CD4-positive, alpha-beta T cell (primary cell): Measurements from ENCODE around the gene ADAD2. TPM values are rescaled to one million over a fixed set of nuclear protein-coding genes. Genes with fewer than 3 reads are reported as not detected.

Experiments used
- ATAC-seq: fragments of 200-7000 bp; cut with Tn5 transposase; one replicate; pipeline ENCODE4 v1.10.0; 2022; ENCODE audit warnings: mild to moderate bottlenecking; ENCODE audit not compliant: poor library complexity
- CTCF ChIA-PET: fragments of 350-600 bp; sonication (Branson Sonifier 250); formaldehyde crosslinking; loops from one replicate; lab custom pipeline; 2021; ENCODE audit warnings: antibody characterized with exemption, inconsistent platforms; lab: Charles Lee
- POLR2A ChIA-PET: fragments of 350-600 bp; sonication (Branson Sonifier 250); formaldehyde crosslinking; loops from one replicate; lab custom pipeline; 2021; ENCODE audit warnings: antibody characterized with exemption, inconsistent platforms; lab: Charles Lee
- DNase-seq, 14 experiments: peaks; one replicate each; pipeline ENCODE4 v3.0.0-alpha.2; 2013 to 2020; ENCODE audit warnings: mixed read lengths in 2 of 14
- H3K27ac ChIP-seq, 2 donors: one replicate each; pipeline versions ENCODE4 v1.5.1 to v1.7.0; 2013; ENCODE audit warnings: low read length in 2 of 2, low read depth in 1 of 2, mild to moderate bottlenecking in 1 of 2
- H3K27me3 ChIP-seq, 2 experiments: 1 replicate in 1 of 2; 2 replicates in 1 of 2; pipeline versions ENCODE4 v1.6.1 to v1.7.0; 2013; ENCODE audit warnings: low read length in 2 of 2, control low read depth in 1 of 2, mild to moderate bottlenecking in 1 of 2, moderate library complexity in 1 of 2; ENCODE audit not compliant: insufficient read depth in 2 of 2, control insufficient read depth in 1 of 2
- H3K36me3 ChIP-seq: one replicate; pipeline ENCODE4 v1.6.1; 2013; ENCODE audit warnings: low read length, control low read depth; ENCODE audit not compliant: insufficient read depth
- H3K4me1 ChIP-seq: one replicate; pipeline ENCODE4 v1.6.1; 2013; ENCODE audit warnings: low read length, control low read depth; ENCODE audit not compliant: insufficient read depth
- H3K4me3 ChIP-seq: one replicate; pipeline ENCODE4 v1.5.1; 2013; ENCODE audit warnings: mild to moderate bottlenecking, low read length, moderate library complexity
- H3K9me3 ChIP-seq, 2 experiments: 1 replicate in 1 of 2; 2 replicates in 1 of 2; pipeline versions ENCODE4 v1.6.1 to v1.7.0; 2013; ENCODE audit warnings: low read length in 2 of 2, mild to moderate bottlenecking in 2 of 2, control low read depth in 1 of 2, moderate library complexity in 1 of 2; ENCODE audit not compliant: control insufficient read depth in 1 of 2, insufficient read depth in 1 of 2
- H3K27ac Mint-ChIP-seq: one replicate; pipeline ENCODE4 v1.8.0; 2020; ENCODE audit warnings: mixed read lengths
- H3K27me3 Mint-ChIP-seq: one replicate; pipeline ENCODE4 v1.8.0; 2021; ENCODE audit warnings: mixed read lengths
- H3K36me3 Mint-ChIP-seq: one replicate; pipeline ENCODE4 v1.8.0; 2021; ENCODE audit warnings: low read depth, mixed read lengths
- H3K4me1 Mint-ChIP-seq: one replicate; pipeline ENCODE4 v1.8.0; 2021; ENCODE audit warnings: low read depth, mixed read lengths
- H3K4me3 Mint-ChIP-seq: one replicate; pipeline ENCODE4 v1.8.0; 2020; ENCODE audit warnings: mild to moderate bottlenecking, mixed read lengths
- H3K9me3 Mint-ChIP-seq: one replicate; pipeline ENCODE4 v1.8.0; 2020; ENCODE audit warnings: mixed read lengths
- intact Hi-C, 2 experiments: fragments of 100-400 bp; cut with DNase I in 1 of 2; cut with micrococcal nuclease in 1 of 2; formaldehyde crosslinking; loops; one replicate each; pipeline versions ENCODE4 v1.15.1 to v1.9.0; 2023 to 2025; cut with DNase I, micrococcal nuclease
- total RNA-seq, 174 experiments: library from RNA in 2 of 174; stranded (reverse) in 2 of 174; gene quantifications; one replicate each; pipeline ENCODE4 v1.2.3 and lab custom pipeline; 2021 to 2026
- TF ChIP-seq, protein P1 (sequence below): fragments of 200-600 bp; IDR thresholded peaks from one replicate; pipeline ENCODE4 v1.8.0; 2022; ENCODE audit warnings: antibody characterized with exemption, mild to moderate bottlenecking

ADAD2 gene
- total RNA-seq, 2 experiments from 2014 or later: 0.59 TPM; not detected in 1

DNA sequence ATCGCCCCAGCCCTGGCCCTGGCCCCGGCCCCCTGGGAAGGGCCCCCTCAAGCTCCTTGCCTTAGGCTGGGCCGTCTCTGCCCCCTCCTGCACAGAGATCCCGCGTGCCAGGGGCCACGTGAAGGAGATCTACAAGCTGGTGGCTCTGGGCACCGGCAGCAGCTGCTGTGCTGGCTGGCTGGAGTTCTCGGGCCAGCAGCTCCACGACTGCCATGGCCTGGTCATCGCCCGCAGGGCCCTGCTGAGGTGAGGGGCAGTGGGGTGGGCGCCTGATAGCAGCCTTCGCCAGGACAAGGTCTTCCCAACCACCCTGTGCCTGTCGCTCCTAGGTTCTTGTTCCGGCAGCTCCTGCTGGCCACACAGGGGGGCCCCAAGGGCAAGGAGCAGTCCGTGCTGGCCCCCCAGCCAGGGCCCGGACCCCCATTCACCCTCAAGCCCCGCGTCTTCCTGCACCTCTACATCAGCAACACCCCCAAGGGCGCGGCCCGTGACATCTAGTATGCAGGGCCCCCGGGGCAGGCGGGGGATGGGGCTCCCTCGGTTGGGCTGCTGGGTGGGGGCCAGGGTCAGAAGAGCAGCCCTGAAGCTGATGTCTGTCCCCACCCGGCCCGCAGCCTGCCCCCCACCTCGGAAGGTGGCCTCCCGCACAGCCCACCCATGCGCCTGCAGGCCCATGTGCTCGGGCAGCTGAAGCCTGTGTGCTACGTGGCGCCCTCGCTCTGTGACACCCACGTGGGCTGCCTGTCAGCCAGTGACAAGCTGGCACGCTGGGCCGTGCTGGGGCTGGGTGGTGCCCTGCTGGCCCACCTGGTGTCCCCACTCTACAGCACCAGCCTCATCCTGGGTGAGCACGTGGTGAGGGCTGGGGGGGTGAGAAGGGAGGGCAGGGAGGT is 4.5 kb downstream of the ADAD2 start:
- no peaks in the 10 kb centered on the region for H3K36me3 ChIP-seq
- H3K27me3 ChIP-seq: no peaks in the 10 kb centered on the region
- H3K9me3 ChIP-seq: no peaks in the 10 kb centered on the region
- H3K4me3 ChIP-seq: no peak overlapping the region
- intact Hi-C loops: no loop called here
- H3K27me3 Mint-ChIP-seq: no peaks in the 10 kb centered on the region
- H3K27ac Mint-ChIP-seq: no peak overlapping the region
- TF ChIP-seq, protein P1, sequence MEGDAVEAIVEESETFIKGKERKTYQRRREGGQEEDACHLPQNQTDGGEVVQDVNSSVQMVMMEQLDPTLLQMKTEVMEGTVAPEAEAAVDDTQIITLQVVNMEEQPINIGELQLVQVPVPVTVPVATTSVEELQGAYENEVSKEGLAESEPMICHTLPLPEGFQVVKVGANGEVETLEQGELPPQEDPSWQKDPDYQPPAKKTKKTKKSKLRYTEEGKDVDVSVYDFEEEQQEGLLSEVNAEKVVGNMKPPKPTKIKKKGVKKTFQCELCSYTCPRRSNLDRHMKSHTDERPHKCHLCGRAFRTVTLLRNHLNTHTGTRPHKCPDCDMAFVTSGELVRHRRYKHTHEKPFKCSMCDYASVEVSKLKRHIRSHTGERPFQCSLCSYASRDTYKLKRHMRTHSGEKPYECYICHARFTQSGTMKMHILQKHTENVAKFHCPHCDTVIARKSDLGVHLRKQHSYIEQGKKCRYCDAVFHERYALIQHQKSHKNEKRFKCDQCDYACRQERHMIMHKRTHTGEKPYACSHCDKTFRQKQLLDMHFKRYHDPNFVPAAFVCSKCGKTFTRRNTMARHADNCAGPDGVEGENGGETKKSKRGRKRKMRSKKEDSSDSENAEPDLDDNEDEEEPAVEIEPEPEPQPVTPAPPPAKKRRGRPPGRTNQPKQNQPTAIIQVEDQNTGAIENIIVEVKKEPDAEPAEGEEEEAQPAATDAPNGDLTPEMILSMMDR: no peak
- no peaks in the 10 kb centered on the region for H3K36me3 Mint-ChIP-seq
- H3K27ac ChIP-seq: no peak overlapping the region
- ChIA-PET CTCF (interaction anchor here (0.8 kb wide), 1 partner anchor 9 kb away, joined by 3 read pairs; the partner anchor contains the start of gene TAF1C), POLR2A (interaction anchor here (0.7 kb wide), 1 partner anchor 309 kb away, joined by 3 read pairs; no protein-coding TSS in a partner anchor)
- H3K4me1 Mint-ChIP-seq: peaks cover 19% of the 10 kb centered on the region
- no peaks in the 10 kb centered on the region for H3K9me3 Mint-ChIP-seq
- H3K4me1 ChIP-seq: peaks cover 22% of the 10 kb centered on the region
- no peak overlapping the region for H3K4me3 Mint-ChIP-seq
- DNase-seq (peak in 1 of 14 experiments; percentile 23), ATAC-seq (no peak)

DNA sequence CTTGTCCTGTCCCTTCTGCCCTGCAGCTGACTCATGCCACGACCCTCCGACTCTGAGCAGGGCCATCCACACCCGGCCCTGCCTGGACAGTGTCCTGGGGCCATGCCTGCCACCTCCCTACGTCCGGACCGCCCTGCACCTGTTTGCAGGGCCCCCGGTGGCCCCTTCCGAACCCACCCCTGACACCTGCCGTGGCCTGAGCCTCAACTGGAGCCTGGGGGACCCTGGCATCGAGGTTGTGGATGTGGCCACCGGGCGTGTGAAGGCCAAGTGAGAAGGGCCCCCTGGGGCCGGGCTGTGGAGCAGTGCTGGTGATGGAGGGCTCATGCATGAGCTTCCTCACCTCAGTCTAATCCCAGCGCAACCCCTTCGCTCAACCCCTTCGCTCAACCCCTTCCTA is 5.1 kb downstream of the ADAD2 start:
- CTCF ChIA-PET: interaction anchor here (0.8 kb wide), 1 partner anchor 9 kb away, joined by 3 read pairs; the partner anchor contains the start of gene TAF1C
- intact Hi-C loops: no loop called here
- peaks cover 19% of the 10 kb centered on the region for H3K4me1 Mint-ChIP-seq
- no peaks in the 10 kb centered on the region for H3K27me3 Mint-ChIP-seq
- H3K36me3 Mint-ChIP-seq: no peaks in the 10 kb centered on the region
- Histone ChIP-seq H3K36me3 (no peaks in the 10 kb centered on the region), H3K4me3 (no peak overlapping the region), H3K4me1 (peaks cover 22% of the 10 kb centered on the region), H3K9me3 (no peaks in the 10 kb centered on the region), H3K27me3 (no peaks in the 10 kb centered on the region), H3K27ac (no peak overlapping the region)
- no peak overlapping the region for H3K4me3 Mint-ChIP-seq
- H3K9me3 Mint-ChIP-seq: no peaks in the 10 kb centered on the region
- POLR2A ChIA-PET: interaction anchor here (0.7 kb wide), 1 partner anchor 309 kb away, joined by 3 read pairs; no protein-coding TSS in a partner anchor
- no peak for DNase-seq
- no peak for ATAC-seq
- no peak overlapping the region for H3K27ac Mint-ChIP-seq
- TF ChIP-seq, protein P1: no peak

DNA sequence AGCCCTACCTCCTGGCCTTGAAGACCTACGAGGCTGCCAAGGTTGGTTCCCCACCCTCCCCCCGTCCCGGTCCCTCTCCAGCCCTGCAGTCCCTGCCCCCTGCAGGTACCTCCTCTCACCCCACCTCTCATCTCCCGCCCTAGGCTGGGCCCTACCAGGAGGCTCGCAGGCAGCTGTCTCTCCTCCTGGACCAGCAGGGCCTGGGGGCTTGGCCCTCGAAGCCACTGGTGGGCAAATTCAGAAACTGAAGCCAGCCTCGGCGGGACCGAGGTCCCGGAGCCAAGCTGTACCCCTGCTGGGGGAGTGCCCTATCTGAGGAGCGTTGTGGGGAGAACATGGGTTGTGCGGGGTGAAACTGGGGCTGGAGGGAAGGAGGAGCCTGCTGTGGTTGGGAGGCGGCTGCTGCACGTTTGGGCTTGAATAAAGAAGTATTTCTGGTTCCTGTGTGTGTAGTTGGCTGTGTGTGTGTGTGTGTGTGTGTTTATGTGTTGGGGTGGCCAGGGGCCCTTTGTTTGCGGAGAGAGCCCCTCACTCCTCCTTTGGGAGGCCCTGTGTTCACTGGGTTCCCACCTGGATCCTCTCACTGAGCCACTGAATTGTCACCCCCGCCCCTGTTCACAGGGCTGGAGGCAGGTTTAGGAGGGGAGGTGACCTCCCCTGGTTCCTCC is 5.9 kb downstream of the ADAD2 start:
- Mint-ChIP-seq H3K27ac (no peak overlapping the region), H3K27me3 (no peaks in the 10 kb centered on the region), H3K36me3 (no peaks in the 10 kb centered on the region), H3K9me3 (no peaks in the 10 kb centered on the region), H3K4me1 (peaks cover 19% of the 10 kb centered on the region), H3K4me3 (no peak overlapping the region)
- Histone ChIP-seq H3K4me3 (no peak overlapping the region), H3K4me1 (peaks cover 22% of the 10 kb centered on the region), H3K36me3 (no peaks in the 10 kb centered on the region), H3K27ac (no peak overlapping the region), H3K9me3 (no peaks in the 10 kb centered on the region), H3K27me3 (no peaks in the 10 kb centered on the region)
- TF ChIP-seq, protein P1: no peak
- CTCF ChIA-PET: no interaction called here
- POLR2A ChIA-PET: no interaction called here
- intact Hi-C loops: no loop called here
- ATAC-seq: no peak
- no peak for DNase-seq
